ENCODE measurements around the gene IL31RA. TPM values are rescaled to one million over a fixed set of nuclear protein-coding genes. Genes with fewer than 3 reads are reported as not detected.

IL31RA gene
- total RNA-seq, 1 donor from 2014 or later = 1.2 TPM

- DNase-seq (ENCODE audit: low read depth) = no peak
- no peak overlapping the region for H3K4me3 ChIP-seq (ENCODE audit: low read depth, low read length)
- H3K27me3 ChIP-seq (ENCODE audit: control insufficient read depth, insufficient read depth, low read length) = no peaks in the 10 kb centered on the region
- TF ChIP-seq CTCF (IDR thresholded peaks at IDR 0.05; ENCODE audit: insufficient read depth, low read length, poor library complexity, severe bottlenecking) = no peak
- H3K36me3 ChIP-seq (ENCODE audit: control insufficient read depth, insufficient read depth, low read length) = peaks cover 1% of the 10 kb centered on the region
Observed at GRCh38 chr5:55903121-55903701, 52.1 kb downstream of the IL31RA start.

- DNase-seq (ENCODE audit: low read depth) = no peak
- Histone ChIP-seq H3K36me3 (ENCODE audit: control insufficient read depth, insufficient read depth, low read length) (peaks cover 1% of the 10 kb centered on the region), H3K27me3 (ENCODE audit: control insufficient read depth, insufficient read depth, low read length) (no peaks in the 10 kb centered on the region), H3K4me3 (ENCODE audit: low read depth, low read length) (no peak overlapping the region)
- TF ChIP-seq CTCF (IDR thresholded peaks at IDR 0.05; ENCODE audit: insufficient read depth, low read length, poor library complexity, severe bottlenecking) = no peak
Observed at GRCh38 chr5:55904152-55904551, 53.0 kb downstream of the IL31RA start.

GRCh38 chr5:55905251-55905650 lies 54.1 kb downstream of the IL31RA start:
- no peak overlapping the region for H3K4me3 ChIP-seq (ENCODE audit: low read depth, low read length)
- DNase-seq (ENCODE audit: low read depth) = no peak
- no peaks in the 10 kb centered on the region for H3K27me3 ChIP-seq (ENCODE audit: control insufficient read depth, insufficient read depth, low read length)
- peaks cover 1% of the 10 kb centered on the region for H3K36me3 ChIP-seq (ENCODE audit: control insufficient read depth, insufficient read depth, low read length)
- no peak for TF ChIP-seq CTCF (IDR thresholded peaks at IDR 0.05; ENCODE audit: insufficient read depth, low read length, poor library complexity, severe bottlenecking)

GRCh38 chr5:55907927-55908326 lies 56.8 kb downstream of the IL31RA start:
- DNase-seq (ENCODE audit: low read depth) = no peak
- Histone ChIP-seq H3K4me3 (ENCODE audit: low read depth, low read length) (no peak overlapping the region), H3K36me3 (ENCODE audit: control insufficient read depth, insufficient read depth, low read length) (peaks cover 1% of the 10 kb centered on the region), H3K27me3 (ENCODE audit: control insufficient read depth, insufficient read depth, low read length) (no peaks in the 10 kb centered on the region)
- no peak for TF ChIP-seq CTCF (IDR thresholded peaks at IDR 0.05; ENCODE audit: insufficient read depth, low read length, poor library complexity, severe bottlenecking)

- TF ChIP-seq CTCF (IDR thresholded peaks at IDR 0.05; ENCODE audit: insufficient read depth, low read length, poor library complexity, severe bottlenecking) = no peak
- Histone ChIP-seq H3K36me3 (ENCODE audit: control insufficient read depth, insufficient read depth, low read length) (no peaks in the 10 kb centered on the region), H3K27me3 (ENCODE audit: control insufficient read depth, insufficient read depth, low read length) (no peaks in the 10 kb centered on the region), H3K4me3 (ENCODE audit: low read depth, low read length) (no peak overlapping the region)
- no peak for DNase-seq (ENCODE audit: low read depth)
Observed at GRCh38 chr5:55908804-55909203, 57.6 kb downstream of the IL31RA start.

Data from kidney epithelial cell (primary cell).